ENCODE results near the gene KANSL1.

DNA sequence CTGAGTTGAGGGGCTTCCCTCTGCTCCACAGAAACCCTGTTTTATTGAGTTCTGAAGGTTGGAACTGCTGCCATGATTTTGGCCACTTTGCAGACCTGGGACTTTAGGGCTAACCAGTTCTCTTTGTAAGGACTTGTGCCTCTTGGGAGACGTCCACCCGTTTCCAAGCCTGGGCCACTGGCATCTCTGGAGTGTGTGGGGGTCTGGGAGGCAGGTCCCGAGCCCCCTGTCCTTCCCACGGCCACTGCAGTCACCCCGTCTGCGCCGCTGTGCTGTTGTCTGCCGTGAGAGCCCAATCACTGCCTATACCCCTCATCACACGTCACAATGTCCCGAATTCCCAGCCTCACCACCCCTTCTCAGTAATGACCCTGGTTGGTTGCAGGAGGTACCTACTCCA is 168.2 kb downstream of the KANSL1 start:
- TF ChIP-seq TCF12 (IDR thresholded peaks at IDR 0.05; ENCODE audit: low read depth) (no peak), MAX (IDR thresholded peaks at IDR 0.05) (no peak), RAD21 (IDR thresholded peaks at IDR 0.05; ENCODE audit: low read depth) (no peak), TAF1 (IDR thresholded peaks at IDR 0.05; ENCODE audit: low read depth) (no peak), TEAD4 (IDR thresholded peaks at IDR 0.05) (no peak), NFIC (IDR thresholded peaks at IDR 0.05) (no peak), EP300 (IDR thresholded peaks at IDR 0.05; ENCODE audit: borderline replicate concordance) (no peak)
- TF ChIP-seq, protein P1, sequence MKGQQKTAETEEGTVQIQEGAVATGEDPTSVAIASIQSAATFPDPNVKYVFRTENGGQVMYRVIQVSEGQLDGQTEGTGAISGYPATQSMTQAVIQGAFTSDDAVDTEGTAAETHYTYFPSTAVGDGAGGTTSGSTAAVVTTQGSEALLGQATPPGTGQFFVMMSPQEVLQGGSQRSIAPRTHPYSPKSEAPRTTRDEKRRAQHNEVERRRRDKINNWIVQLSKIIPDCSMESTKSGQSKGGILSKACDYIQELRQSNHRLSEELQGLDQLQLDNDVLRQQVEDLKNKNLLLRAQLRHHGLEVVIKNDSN (IDR thresholded peaks at IDR 0.05), result no peak
